H9 (cell line): ENCODE data around the gene PARD6G. TPM values are rescaled to one million over a fixed set of nuclear protein-coding genes. Genes with fewer than 3 reads are reported as not detected.

ENCODE experiments used
- DNase-seq: peaks from one replicate; pipeline ENCODE4 v3.0.0-alpha.2; 2017
- H2AFZ ChIP-seq: one replicate; pipeline ENCODE4 v1.6.1; 2013; ENCODE audit warnings: mild to moderate bottlenecking, low read length, control low read depth, moderate library complexity
- H2AK5ac ChIP-seq: 2 replicates; pipeline ENCODE4 v1.6.1; 2013; ENCODE audit warnings: low read length, control low read depth, mixed read lengths; ENCODE audit not compliant: insufficient read length
- H2BK120ac ChIP-seq: one replicate; pipeline ENCODE4 v1.6.1; 2013; ENCODE audit warnings: low read depth, mild to moderate bottlenecking, low read length, control low read depth, inconsistent platforms; ENCODE audit not compliant: poor library complexity, severe bottlenecking
- H2BK12ac ChIP-seq: 2 replicates; pipeline ENCODE4 v1.6.1; 2013; ENCODE audit warnings: low read length, control low read depth, mixed read lengths, low read depth; ENCODE audit not compliant: insufficient read length
- H2BK15ac ChIP-seq: 2 replicates; pipeline ENCODE4 v1.6.1; 2013; ENCODE audit warnings: low read depth, low read length, control low read depth
- H2BK20ac ChIP-seq: one replicate; pipeline ENCODE4 v1.6.1; 2013; ENCODE audit warnings: low read depth, mild to moderate bottlenecking, low read length, control low read depth, inconsistent platforms; ENCODE audit not compliant: poor library complexity, severe bottlenecking
- H2BK5ac ChIP-seq: 2 replicates; pipeline ENCODE4 v1.6.1; 2013; ENCODE audit warnings: low read length, control low read depth, mixed read lengths; ENCODE audit not compliant: insufficient read length
- H3K14ac ChIP-seq: 2 replicates; pipeline ENCODE4 v1.6.1; 2013; ENCODE audit warnings: low read length, control low read depth; ENCODE audit not compliant: insufficient read depth
- H3K18ac ChIP-seq: 2 replicates; pipeline ENCODE4 v1.6.1; 2013; ENCODE audit warnings: low read depth, mild to moderate bottlenecking, mixed read lengths, low read length, control low read depth; ENCODE audit not compliant: insufficient read length
- H3K23ac ChIP-seq: 2 replicates; pipeline ENCODE4 v1.6.1; 2013; ENCODE audit warnings: low read length, control low read depth, mixed read lengths, low read depth; ENCODE audit not compliant: insufficient read length
- H3K23me2 ChIP-seq: 2 replicates; pipeline ENCODE4 v1.6.1; 2013; ENCODE audit warnings: low read depth, mild to moderate bottlenecking, mixed read lengths, low read length, control low read depth; ENCODE audit not compliant: insufficient read length, poor library complexity, severe bottlenecking
- H3K27ac ChIP-seq: 2 replicates; pipeline ENCODE4 v1.5.1; 2013; ENCODE audit warnings: low read length, control low read depth, mixed read lengths, low read depth; ENCODE audit not compliant: insufficient read length
- H3K27me3 ChIP-seq: 2 replicates; pipeline ENCODE4 v1.6.1; 2013; ENCODE audit warnings: low read length, control low read depth, inconsistent platforms; ENCODE audit not compliant: insufficient read depth
- H3K4ac ChIP-seq: 2 replicates; pipeline ENCODE4 v1.6.1; 2013; ENCODE audit warnings: low read depth, mild to moderate bottlenecking, control low read depth, inconsistent platforms, low read length, moderate library complexity
- H3K4me1 ChIP-seq: 2 replicates; pipeline ENCODE4 v1.6.1; 2013; ENCODE audit warnings: low read length, control low read depth, inconsistent platforms; ENCODE audit not compliant: insufficient read depth
- H3K4me2 ChIP-seq: 2 replicates; pipeline ENCODE4 v1.6.1; 2013; ENCODE audit warnings: low read length, control low read depth, mixed read lengths; ENCODE audit not compliant: insufficient read length, insufficient read depth
- H3K56ac ChIP-seq: 2 replicates; pipeline ENCODE4 v1.6.1; 2013; ENCODE audit warnings: low read depth, mild to moderate bottlenecking, mixed read lengths, low read length, control low read depth; ENCODE audit not compliant: insufficient read length
- H3K79me1 ChIP-seq: 2 replicates; pipeline ENCODE4 v1.6.1; 2013; ENCODE audit warnings: low read depth, mild to moderate bottlenecking, moderate library complexity, low read length, control low read depth, inconsistent platforms; ENCODE audit not compliant: insufficient read depth, poor library complexity, severe bottlenecking
- H3K79me2 ChIP-seq: 2 replicates; pipeline ENCODE4 v1.6.1; 2013; ENCODE audit warnings: low read length, control low read depth, inconsistent platforms; ENCODE audit not compliant: insufficient read depth
- H3K9ac ChIP-seq: 2 replicates; pipeline ENCODE4 v1.6.1; 2013; ENCODE audit warnings: low read length, control low read depth, mixed read lengths; ENCODE audit not compliant: insufficient read length; ENCODE audit errors: extremely low read depth
- H3K9me3 ChIP-seq: one replicate; pipeline ENCODE4 v1.6.1; 2013; ENCODE audit warnings: low read depth, low read length, inconsistent platforms; ENCODE audit not compliant: control insufficient read depth
- H3T11ph ChIP-seq: one replicate; pipeline ENCODE4 v1.6.1; 2013; ENCODE audit warnings: mild to moderate bottlenecking, low read length, control low read depth, inconsistent platforms
- H4K20me1 ChIP-seq: one replicate; pipeline ENCODE4 v1.6.1; 2013; ENCODE audit not compliant: control insufficient read depth, insufficient read length, insufficient read depth
- H4K5ac ChIP-seq: 2 replicates; pipeline ENCODE4 v1.6.1; 2013; ENCODE audit warnings: low read depth, mild to moderate bottlenecking, mixed read lengths, low read length, control low read depth; ENCODE audit not compliant: insufficient read length
- H4K8ac ChIP-seq: replicated peaks from 2 replicates; pipeline ENCODE4 v1.6.1; 2013; ENCODE audit warnings: low read length, control low read depth, mixed read lengths, low read depth; ENCODE audit not compliant: insufficient read length
- H4K91ac ChIP-seq: 2 replicates; pipeline ENCODE4 v1.6.1; 2013; ENCODE audit warnings: low read depth, mild to moderate bottlenecking, moderate library complexity, mixed read lengths, low read length, control low read depth; ENCODE audit not compliant: insufficient read length
- H3K27ac Mint-ChIP-seq, 3 experiments: 2 replicates in 2 of 3; 3 replicates in 1 of 3; pipeline ENCODE4 v1.8.0; 2020 to 2021; ENCODE audit warnings: mixed read lengths in 3 of 3, mild to moderate bottlenecking in 1 of 3, moderate library complexity in 1 of 3
- H3K27me3 Mint-ChIP-seq: 2 replicates; pipeline ENCODE4 v1.8.0; 2021; ENCODE audit warnings: low read depth, mild to moderate bottlenecking, moderate library complexity, mixed read lengths
- H3K36me3 Mint-ChIP-seq, 3 experiments: 2 replicates in 2 of 3; 3 replicates in 1 of 3; pipeline ENCODE4 v1.8.0; 2020 to 2021; ENCODE audit warnings: low read depth in 3 of 3, mixed read lengths in 3 of 3; ENCODE audit not compliant: insufficient read depth in 1 of 3
- H3K4me1 Mint-ChIP-seq, 2 experiments: 2 replicates each; pipeline ENCODE4 v1.8.0; 2020; ENCODE audit warnings: mixed read lengths in 2 of 2
- H3K4me3 Mint-ChIP-seq, 2 experiments: 2 replicates in 1 of 2; 3 replicates in 1 of 2; pipeline ENCODE4 v1.8.0; 2020 to 2021; ENCODE audit warnings: mild to moderate bottlenecking in 2 of 2, mixed read lengths in 2 of 2, moderate library complexity in 1 of 2
- H3K9me3 Mint-ChIP-seq, 2 experiments: 2 replicates in 1 of 2; 3 replicates in 1 of 2; pipeline ENCODE4 v1.8.0; 2020; ENCODE audit warnings: mild to moderate bottlenecking in 2 of 2, mixed read lengths in 2 of 2, moderate library complexity in 1 of 2
- WGBS: extraction: QIAGEN DNeasy Blood & Tissue Kit; methylation state at CpG from one replicate; pipeline ENCODE4 v1.1.7; 2013; ENCODE audit warnings: missing lambda C conversion rate, low lambda C conversion rate, mixed read lengths; ENCODE audit not compliant: insufficient read length; ENCODE audit errors: extremely low coverage; 5-methylcytosine and 5-hydroxymethylcytosine counted together
- total RNA-seq: library from RNA; stranded (reverse); gene quantifications from 2 replicates; pipeline ENCODE4 v1.2.1, GENCODE V29; 2021
- TF ChIP-seq, protein P1 (sequence below): fragments of 200-600 bp; sonication (generic); conservative IDR thresholded peaks from 3 replicates; pipeline ENCODE4 v1.8.0; 2021; ENCODE audit warnings: antibody characterized with exemption, mild to moderate bottlenecking

Gene PARD6G
- total RNA-seq, 1 experiment from 2014 or later, result 11.2 TPM

DNA sequence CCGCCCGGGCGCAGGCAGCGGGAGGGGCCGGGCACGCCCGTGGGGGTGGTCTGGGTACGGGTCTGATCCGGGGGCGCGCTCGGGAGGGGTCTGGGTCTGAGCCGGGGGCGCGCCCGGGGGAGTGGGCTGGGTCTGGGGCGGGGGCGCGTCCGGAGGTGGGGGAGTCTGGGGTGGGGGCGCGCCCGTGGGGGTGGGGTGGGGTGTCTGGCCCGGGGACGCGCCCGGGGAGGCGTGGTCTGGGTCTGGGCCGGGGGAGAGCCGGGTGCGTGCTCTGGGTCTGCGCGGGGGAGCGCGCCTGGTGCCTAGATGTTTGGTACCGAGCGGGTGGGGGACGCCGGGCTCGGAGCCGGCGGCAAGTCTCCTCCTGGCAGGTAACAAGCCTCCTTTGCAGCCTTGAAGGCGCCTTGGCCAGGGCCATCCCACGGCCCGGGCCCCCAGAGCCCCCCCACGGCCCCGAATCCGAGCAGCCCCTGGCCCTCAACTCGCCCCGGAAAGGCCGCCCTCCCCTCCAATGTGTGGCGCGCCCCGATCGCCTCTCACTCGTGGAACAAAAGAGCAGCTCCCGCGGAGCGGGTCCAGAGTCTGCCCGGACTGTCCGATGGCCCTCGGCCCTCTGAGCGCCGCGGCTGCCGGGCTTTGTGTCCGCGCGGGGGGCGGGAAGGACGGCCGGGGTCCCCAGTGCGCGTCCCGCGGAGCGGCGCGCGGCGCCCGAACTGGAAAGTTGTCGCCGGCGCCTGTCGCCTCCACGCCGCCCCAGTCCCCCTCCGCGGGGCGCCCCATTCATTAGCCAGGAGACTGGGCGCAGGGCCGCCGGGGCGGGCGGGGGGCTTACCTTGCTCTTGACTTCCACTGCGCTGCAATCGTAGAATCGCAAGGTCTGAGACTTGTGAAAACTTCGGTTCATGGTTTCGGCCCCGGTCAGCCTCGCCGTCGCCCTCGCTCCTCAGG is 595 bp downstream of the PARD6G start:
- Histone ChIP-seq H3K23me2 (peaks cover 9% of the 10 kb centered on the region), H2BK12ac (no peak overlapping the region), H2AFZ (no peak overlapping the region), H3K23ac (no peak overlapping the region), H3K27me3 (no peaks in the 10 kb centered on the region; the same call in 1 of the 2 replicates), H4K91ac (no peak overlapping the region), H2BK15ac (no peak overlapping the region), H3K9me3 (no peaks in the 10 kb centered on the region), H3K56ac (no peak overlapping the region), H3K27ac (no peak overlapping the region), H4K20me1 (no peaks in the 10 kb centered on the region), H4K8ac (no peak overlapping the region), H3K4me2 (peak overlapping the region; percentile 59), H4K5ac (no peak overlapping the region), H2BK20ac (no peak overlapping the region), H2BK120ac (no peak overlapping the region), H3K4me1 (no peaks in the 10 kb centered on the region), H2AK5ac (no peak overlapping the region), H2BK5ac (no peak overlapping the region), H3K4ac (no peak overlapping the region), H3K9ac (no peak overlapping the region), H3T11ph (no peak overlapping the region), H3K14ac (peak overlapping the region; percentile 78; the same call in 1 of the 2 replicates), H3K79me1 (no peaks in the 10 kb centered on the region), H3K79me2 (peaks cover 2% of the 10 kb centered on the region; the same call in 1 of the 2 replicates), H3K18ac (no peak overlapping the region)
- Mint-ChIP-seq H3K9me3 (no peaks in the 10 kb centered on the region), H3K27ac (no peak overlapping the region), H3K36me3 (no peaks in the 10 kb centered on the region; a peak in 1 of 7 replicates), H3K4me1 (peaks cover 0 to 4% of the 10 kb centered on the region in 2 experiments; a peak in 1 of 4 replicates), H3K27me3 (peaks cover 26% of the 10 kb centered on the region), H3K4me3 (peak overlapping the region; percentile 77 to 87)
- DNase-seq, result peak; percentile 71
- TF ChIP-seq, protein P1, sequence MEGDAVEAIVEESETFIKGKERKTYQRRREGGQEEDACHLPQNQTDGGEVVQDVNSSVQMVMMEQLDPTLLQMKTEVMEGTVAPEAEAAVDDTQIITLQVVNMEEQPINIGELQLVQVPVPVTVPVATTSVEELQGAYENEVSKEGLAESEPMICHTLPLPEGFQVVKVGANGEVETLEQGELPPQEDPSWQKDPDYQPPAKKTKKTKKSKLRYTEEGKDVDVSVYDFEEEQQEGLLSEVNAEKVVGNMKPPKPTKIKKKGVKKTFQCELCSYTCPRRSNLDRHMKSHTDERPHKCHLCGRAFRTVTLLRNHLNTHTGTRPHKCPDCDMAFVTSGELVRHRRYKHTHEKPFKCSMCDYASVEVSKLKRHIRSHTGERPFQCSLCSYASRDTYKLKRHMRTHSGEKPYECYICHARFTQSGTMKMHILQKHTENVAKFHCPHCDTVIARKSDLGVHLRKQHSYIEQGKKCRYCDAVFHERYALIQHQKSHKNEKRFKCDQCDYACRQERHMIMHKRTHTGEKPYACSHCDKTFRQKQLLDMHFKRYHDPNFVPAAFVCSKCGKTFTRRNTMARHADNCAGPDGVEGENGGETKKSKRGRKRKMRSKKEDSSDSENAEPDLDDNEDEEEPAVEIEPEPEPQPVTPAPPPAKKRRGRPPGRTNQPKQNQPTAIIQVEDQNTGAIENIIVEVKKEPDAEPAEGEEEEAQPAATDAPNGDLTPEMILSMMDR, result no peak
- WGBS, result no CpG with 5 or more reads among the region's 106 CpGs
